ENCODE results near the gene DENND2C. TPM values are rescaled to one million over a fixed set of nuclear protein-coding genes. Genes with fewer than 3 reads are reported as not detected.

Gene DENND2C
- polyA plus RNA-seq, 1 experiment, result 0.64 TPM

DNA sequence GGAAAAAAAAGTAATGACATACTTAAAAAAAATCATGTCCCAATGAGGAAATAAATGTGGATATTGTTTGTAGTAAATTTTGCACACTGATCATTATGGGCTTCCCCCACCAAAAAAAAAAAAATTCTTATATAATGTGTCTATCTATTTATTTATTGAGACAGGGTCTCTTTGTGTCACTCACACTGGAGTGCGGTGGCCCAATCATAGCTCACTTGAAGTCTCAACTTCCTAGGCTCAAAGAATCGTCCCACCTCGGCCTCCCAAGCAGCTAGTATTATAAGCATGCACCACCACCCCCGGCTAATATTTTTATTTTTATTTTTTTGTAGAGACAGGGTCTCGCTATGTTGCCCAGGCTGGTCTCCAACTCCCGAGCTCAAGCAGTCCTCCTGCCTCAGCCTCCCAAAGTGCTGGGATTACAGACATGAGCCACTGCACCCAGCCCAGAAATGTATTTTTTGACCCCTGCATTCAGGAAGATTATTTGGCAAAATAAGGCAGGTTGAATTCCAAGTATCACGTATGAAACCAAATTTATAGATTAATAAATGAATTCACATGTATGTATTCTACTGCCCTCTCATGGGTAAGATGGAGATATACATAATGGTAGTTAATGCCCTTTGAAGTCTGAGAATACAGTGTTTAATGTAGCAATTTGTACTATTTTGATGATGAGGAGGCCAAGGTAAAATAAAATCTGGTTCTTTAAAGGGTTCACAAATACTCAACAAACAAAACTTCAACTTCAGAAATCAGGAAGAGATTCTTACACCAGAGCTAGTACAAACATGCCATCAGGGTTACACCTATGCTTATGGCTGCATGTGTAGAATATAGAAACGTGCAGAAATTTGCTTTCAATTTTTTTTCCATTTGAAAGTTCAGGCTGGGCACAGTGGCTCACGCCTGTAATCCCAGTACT is 1.4 kb upstream of the DENND2C start:
- TF ChIP-seq, protein P1, sequence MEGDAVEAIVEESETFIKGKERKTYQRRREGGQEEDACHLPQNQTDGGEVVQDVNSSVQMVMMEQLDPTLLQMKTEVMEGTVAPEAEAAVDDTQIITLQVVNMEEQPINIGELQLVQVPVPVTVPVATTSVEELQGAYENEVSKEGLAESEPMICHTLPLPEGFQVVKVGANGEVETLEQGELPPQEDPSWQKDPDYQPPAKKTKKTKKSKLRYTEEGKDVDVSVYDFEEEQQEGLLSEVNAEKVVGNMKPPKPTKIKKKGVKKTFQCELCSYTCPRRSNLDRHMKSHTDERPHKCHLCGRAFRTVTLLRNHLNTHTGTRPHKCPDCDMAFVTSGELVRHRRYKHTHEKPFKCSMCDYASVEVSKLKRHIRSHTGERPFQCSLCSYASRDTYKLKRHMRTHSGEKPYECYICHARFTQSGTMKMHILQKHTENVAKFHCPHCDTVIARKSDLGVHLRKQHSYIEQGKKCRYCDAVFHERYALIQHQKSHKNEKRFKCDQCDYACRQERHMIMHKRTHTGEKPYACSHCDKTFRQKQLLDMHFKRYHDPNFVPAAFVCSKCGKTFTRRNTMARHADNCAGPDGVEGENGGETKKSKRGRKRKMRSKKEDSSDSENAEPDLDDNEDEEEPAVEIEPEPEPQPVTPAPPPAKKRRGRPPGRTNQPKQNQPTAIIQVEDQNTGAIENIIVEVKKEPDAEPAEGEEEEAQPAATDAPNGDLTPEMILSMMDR (IDR thresholded peaks at IDR 0.05; ENCODE audit: low read depth, low read length), result peak; percentile 46
- Histone ChIP-seq H3K9me3 (ENCODE audit: control insufficient read depth, insufficient read depth, low read length) (no peaks in the 10 kb centered on the region), H3K27ac (ENCODE audit: low read depth, low read length) (no peak overlapping the region), H3K4me3 (ENCODE audit: low read depth, low read length) (no peak overlapping the region), H3K27me3 (ENCODE audit: control insufficient read depth, insufficient read depth, low read length) (peaks cover 5% of the 10 kb centered on the region)
- ChIA-PET POLR2A (no interaction called here), CTCF (interaction anchor here (0.7 to 5.4 kb wide), 5 partner anchors 10 to 693 kb away, joined by 3 to 25 read pairs (median 3); no protein-coding TSS in a partner anchor)
- no peak for DNase-seq (ENCODE audit: low read depth, low spot score)

DNA sequence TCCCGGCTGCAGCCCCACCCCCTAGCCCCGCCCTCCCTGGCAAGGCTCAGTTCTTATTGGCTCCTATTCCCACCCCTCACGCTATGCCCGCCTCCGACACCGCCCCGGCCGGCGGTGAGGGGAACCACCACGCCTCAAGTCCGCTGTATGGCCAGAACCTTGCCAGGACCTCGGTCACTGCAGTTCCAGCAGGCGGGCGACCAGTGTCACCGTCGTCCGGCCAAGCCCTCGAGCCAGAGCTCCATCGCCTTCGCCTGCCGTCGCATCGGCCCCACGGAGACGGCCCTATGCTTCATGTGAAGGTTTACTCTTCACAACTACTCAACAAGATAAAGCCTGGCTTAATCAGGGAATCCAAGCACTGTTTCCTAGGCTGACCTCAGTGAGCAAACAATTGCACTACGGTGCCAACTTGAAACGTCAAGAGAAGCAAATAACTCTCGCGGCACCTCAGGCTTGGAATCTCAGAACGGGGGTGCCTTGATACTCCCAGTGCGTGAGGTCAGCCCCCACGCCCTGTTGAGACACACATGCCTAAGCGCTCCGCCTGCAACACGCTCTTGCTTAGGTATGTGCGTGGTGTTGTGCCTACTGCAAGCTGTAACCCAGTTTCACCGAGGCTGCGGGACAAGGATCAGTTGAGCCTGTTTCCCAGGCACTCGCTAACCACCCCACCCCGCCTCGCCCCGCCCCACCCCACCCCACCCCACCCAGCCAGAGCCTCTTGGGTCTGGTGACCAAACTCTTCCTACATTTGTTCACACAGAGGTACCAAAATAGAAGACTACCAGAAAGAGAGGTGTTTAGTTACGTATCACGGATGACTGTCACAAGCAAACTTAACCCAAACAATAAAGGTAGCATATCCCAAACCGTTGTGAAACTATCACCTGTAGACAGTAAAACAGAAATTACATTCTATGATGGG is 498 bp upstream of the DENND2C start:
- Histone ChIP-seq H3K4me3 (ENCODE audit: low read depth, low read length) (peak overlapping the region; percentile 81), H3K27ac (ENCODE audit: low read depth, low read length) (peak overlapping the region; percentile 39), H3K27me3 (ENCODE audit: control insufficient read depth, insufficient read depth, low read length) (peaks cover 2% of the 10 kb centered on the region), H3K9me3 (ENCODE audit: control insufficient read depth, insufficient read depth, low read length) (no peaks in the 10 kb centered on the region)
- ChIA-PET CTCF (interaction anchor here (0.7 to 5.4 kb wide), 4 partner anchors 10 to 323 kb away, joined by 3 to 25 read pairs (median 3); no protein-coding TSS in a partner anchor), POLR2A (interaction anchor here (1.0 kb wide), 1 partner anchor 159 kb away, joined by 3 read pairs; the partner anchor contains the start of gene TRIM33)
- TF ChIP-seq, protein P1 (IDR thresholded peaks at IDR 0.05; ENCODE audit: low read depth, low read length), result no peak; the same call in 1 of the 2 replicates
- peak; percentile 45 for DNase-seq (ENCODE audit: low read depth, low spot score)

DNA sequence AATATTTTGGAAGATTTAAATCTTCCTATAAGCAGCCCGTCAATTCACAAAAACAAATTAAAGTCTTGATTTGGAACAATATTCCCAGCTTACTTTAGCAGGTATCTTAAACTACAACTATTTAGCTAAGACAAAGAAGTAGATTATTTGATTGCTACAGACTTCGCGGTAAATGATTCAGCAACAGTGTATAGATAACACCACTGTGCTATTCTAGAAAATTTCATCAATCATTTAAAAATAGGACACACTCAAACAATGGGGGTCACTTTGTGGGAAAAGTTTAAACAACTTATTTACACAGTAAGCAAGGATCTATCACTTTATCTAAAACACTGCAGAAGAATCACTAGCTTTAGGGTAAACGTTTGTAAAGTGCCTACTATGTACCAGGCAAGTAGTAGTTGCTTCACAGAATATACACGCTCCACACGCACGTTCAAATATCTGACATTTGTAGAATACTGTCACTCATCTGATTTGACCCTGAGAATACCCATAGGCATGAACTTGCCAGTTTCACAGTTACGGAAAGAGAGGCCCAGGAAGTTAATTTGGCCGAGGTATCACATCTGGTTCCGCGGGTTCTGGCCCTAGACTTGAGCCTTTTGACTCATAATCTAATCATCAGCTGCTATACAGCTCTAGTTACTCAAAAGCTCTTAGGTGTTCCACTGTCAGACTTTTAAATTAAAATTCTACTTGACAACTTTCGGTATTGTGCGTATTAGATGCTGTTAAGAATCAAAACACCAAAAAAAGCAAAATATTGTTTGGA is 876 bp downstream of the DENND2C start:
- CTCF ChIA-PET, result interaction anchor here (0.6 to 5.4 kb wide), 4 partner anchors 9 to 322 kb away, joined by 3 to 25 read pairs (median 3); no protein-coding TSS in a partner anchor
- Histone ChIP-seq H3K4me3 (ENCODE audit: low read depth, low read length) (peak overlapping the region; percentile 81), H3K27ac (ENCODE audit: low read depth, low read length) (no peak overlapping the region), H3K27me3 (ENCODE audit: control insufficient read depth, insufficient read depth, low read length) (no peaks in the 10 kb centered on the region), H3K9me3 (ENCODE audit: control insufficient read depth, insufficient read depth, low read length) (no peaks in the 10 kb centered on the region)
- DNase-seq (ENCODE audit: low read depth, low spot score), result no peak
- TF ChIP-seq, protein P1 (IDR thresholded peaks at IDR 0.05; ENCODE audit: low read depth, low read length), result no peak
- POLR2A ChIA-PET, result interaction anchor here (1.0 kb wide), 1 partner anchor 157 kb away, joined by 3 read pairs; the partner anchor contains the start of gene TRIM33

DNA sequence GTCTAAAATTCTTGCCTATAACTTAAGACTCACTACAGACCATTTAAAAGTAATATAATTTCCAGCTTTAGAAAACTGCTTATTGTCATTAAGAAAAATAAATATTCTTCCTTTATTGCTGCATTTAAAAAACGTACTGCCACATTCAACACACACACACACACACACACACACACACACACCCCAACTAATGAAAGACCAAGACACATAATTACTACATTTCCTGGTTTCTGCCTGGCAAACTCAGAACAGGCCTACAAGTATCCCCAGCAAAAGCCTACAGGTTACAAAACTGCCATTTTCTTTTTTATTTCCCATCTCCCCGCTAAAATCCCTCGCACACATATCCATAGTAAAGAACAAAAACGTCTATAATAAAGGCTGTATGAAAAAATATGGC is 1.5 kb downstream of the DENND2C start:
- no peaks in the 10 kb centered on the region for H3K9me3 ChIP-seq (ENCODE audit: control insufficient read depth, insufficient read depth, low read length)
- H3K27ac ChIP-seq (ENCODE audit: low read depth, low read length), result no peak overlapping the region
- POLR2A ChIA-PET, result no interaction called here
- CTCF ChIA-PET, result interaction anchor here (0.6 to 5.4 kb wide), 2 partner anchors 172 to 321 kb away, joined by 3 to 25 read pairs; no protein-coding TSS in a partner anchor
- TF ChIP-seq, protein P1 (IDR thresholded peaks at IDR 0.05; ENCODE audit: low read depth, low read length), result no peak
- H3K4me3 ChIP-seq (ENCODE audit: low read depth, low read length), result no peak overlapping the region
- no peak for DNase-seq (ENCODE audit: low read depth, low spot score)
- no peaks in the 10 kb centered on the region for H3K27me3 ChIP-seq (ENCODE audit: control insufficient read depth, insufficient read depth, low read length)

Data from AG04450 (cell line).